Lower lobe of right lung (tissue), 2 donors: ENCODE data around the gene GAPDHS. TPM values are rescaled to one million over a fixed set of nuclear protein-coding genes. Genes with fewer than 3 reads are reported as not detected.

Experiments
- ATAC-seq, 2 donors: fragments of 200-7000 bp; cut with Tn5 transposase; one replicate each; pipeline ENCODE4 v1.9.1; 2020 to 2022; ENCODE audit warnings: mild to moderate bottlenecking in 2 of 2, moderate library complexity in 2 of 2
- DNase-seq: peaks from one replicate; pipeline ENCODE4 v3.0.0-alpha.2; 2020
- H3K27ac ChIP-seq: fragments of 200-600 bp; one replicate; pipeline ENCODE4 v1.8.0; 2022
- H3K27me3 ChIP-seq: fragments of 200-600 bp; one replicate; pipeline ENCODE4 v1.8.0; 2022; ENCODE audit warnings: low read depth
- H3K36me3 ChIP-seq: fragments of 200-600 bp; one replicate; pipeline ENCODE4 v1.8.0; 2022; ENCODE audit warnings: mild to moderate bottlenecking
- H3K4me1 ChIP-seq: fragments of 200-600 bp; one replicate; pipeline ENCODE4 v1.8.0; 2022
- H3K4me3 ChIP-seq: fragments of 200-600 bp; one replicate; pipeline ENCODE4 v1.8.0; 2022; ENCODE audit warnings: mild to moderate bottlenecking
- H3K9me3 ChIP-seq: fragments of 200-600 bp; one replicate; pipeline ENCODE4 v1.8.0; 2022
- intact Hi-C: fragments of 100-400 bp; cut with DNase I; formaldehyde crosslinking; loops from one replicate; pipeline ENCODE4 v1.11.0; 2022
- total RNA-seq: library from RNA; stranded (reverse); fragmentation: NEBNext Ultra II Directional; extraction: Animal tissue kit (Norgen Biotek cat#: 25700); gene quantifications from one replicate; pipeline ENCODE4 v1.2.1, GENCODE V29; 2021
- TF ChIP-seq, protein P1 (sequence below): fragments of 200-600 bp; IDR thresholded peaks from one replicate; pipeline ENCODE4 v1.8.0; 2022; ENCODE audit warnings: antibody characterized with exemption, mild to moderate bottlenecking
- donor health status: DM: no; HTN: yes; CAD: no; lungs with severe emphysema.

Gene GAPDHS
- total RNA-seq, 1 donor from 2014 or later: not detected

DNA sequence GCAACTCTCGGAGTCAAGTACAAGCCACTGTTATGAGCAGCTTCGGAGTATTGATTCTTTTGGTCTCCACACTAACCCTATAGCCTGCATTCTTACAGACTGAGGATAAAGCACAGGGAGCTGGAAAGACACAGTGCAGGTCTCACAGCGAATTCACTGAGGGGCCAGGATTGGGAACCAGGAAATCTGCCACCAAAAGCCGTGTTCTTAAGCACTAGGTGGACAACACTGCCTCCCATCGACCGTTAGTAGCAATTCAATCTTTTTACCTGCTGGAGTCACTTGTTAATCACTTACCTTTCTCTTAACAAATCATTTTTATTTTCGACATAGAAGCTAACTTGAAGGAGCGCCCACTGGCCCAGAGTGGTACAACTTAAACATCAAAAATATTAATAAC is 59.0 kb downstream of the GAPDHS start:
- H3K27ac ChIP-seq: no peak overlapping the region
- ATAC-seq (peak; percentile 15 to 40), DNase-seq (no peak)
- TF ChIP-seq, protein P1, sequence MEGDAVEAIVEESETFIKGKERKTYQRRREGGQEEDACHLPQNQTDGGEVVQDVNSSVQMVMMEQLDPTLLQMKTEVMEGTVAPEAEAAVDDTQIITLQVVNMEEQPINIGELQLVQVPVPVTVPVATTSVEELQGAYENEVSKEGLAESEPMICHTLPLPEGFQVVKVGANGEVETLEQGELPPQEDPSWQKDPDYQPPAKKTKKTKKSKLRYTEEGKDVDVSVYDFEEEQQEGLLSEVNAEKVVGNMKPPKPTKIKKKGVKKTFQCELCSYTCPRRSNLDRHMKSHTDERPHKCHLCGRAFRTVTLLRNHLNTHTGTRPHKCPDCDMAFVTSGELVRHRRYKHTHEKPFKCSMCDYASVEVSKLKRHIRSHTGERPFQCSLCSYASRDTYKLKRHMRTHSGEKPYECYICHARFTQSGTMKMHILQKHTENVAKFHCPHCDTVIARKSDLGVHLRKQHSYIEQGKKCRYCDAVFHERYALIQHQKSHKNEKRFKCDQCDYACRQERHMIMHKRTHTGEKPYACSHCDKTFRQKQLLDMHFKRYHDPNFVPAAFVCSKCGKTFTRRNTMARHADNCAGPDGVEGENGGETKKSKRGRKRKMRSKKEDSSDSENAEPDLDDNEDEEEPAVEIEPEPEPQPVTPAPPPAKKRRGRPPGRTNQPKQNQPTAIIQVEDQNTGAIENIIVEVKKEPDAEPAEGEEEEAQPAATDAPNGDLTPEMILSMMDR: peak; percentile 45
- H3K27me3 ChIP-seq: peaks cover 12% of the 10 kb centered on the region
- H3K4me1 ChIP-seq: no peaks in the 10 kb centered on the region
- H3K4me3 ChIP-seq: no peak overlapping the region
- no peaks in the 10 kb centered on the region for H3K36me3 ChIP-seq
- H3K9me3 ChIP-seq: no peaks in the 10 kb centered on the region
- intact Hi-C loops: no loop called here

Other genes with a start within 250 kb of the GAPDHS start
- gene MAG, start 241.3 kb upstream of the GAPDHS start, total RNA-seq: not detected
- 19.1 TPM for gene CD22, start 204.3 kb upstream of the GAPDHS start, total RNA-seq
- gene FFAR1, start 185.6 kb upstream of the GAPDHS start, total RNA-seq: not detected
- not detected for gene FFAR3, start 175.0 kb upstream of the GAPDHS start, total RNA-seq
- not detected for gene GPR42, start 162.4 kb upstream of the GAPDHS start, total RNA-seq
- gene FFAR2, start 85.2 kb upstream of the GAPDHS start, total RNA-seq: 4.7 TPM
- 0.89 TPM for gene KRTDAP, start 43.0 kb upstream of the GAPDHS start, total RNA-seq
- 70.7 TPM for gene DMKN, start 19.8 kb upstream of the GAPDHS start, total RNA-seq
- not detected for gene SBSN, start 5.1 kb upstream of the GAPDHS start, total RNA-seq
- gene TMEM147, start 12.2 kb downstream of the GAPDHS start, total RNA-seq: 81.6 TPM
- gene ATP4A, start 30.2 kb downstream of the GAPDHS start, total RNA-seq: not detected
- gene PMIS2, start 52.7 kb downstream of the GAPDHS start, total RNA-seq: not detected
- gene HAUS5, start 79.3 kb downstream of the GAPDHS start, total RNA-seq: 9.1 TPM
- 56.1 TPM for gene RBM42, start 95.6 kb downstream of the GAPDHS start, total RNA-seq
- 1.1 TPM for gene ETV2, start 108.3 kb downstream of the GAPDHS start, total RNA-seq
- 267 TPM for gene COX6B1, start 114.9 kb downstream of the GAPDHS start, total RNA-seq
- gene UPK1A, start 133.1 kb downstream of the GAPDHS start, total RNA-seq: not detected
- 0.21 TPM for gene ZBTB32, start 171.1 kb downstream of the GAPDHS start, total RNA-seq
- gene KMT2B, start 184.5 kb downstream of the GAPDHS start, total RNA-seq: 37.2 TPM
- 17.1 TPM for gene IGFLR1, start 209.0 kb downstream of the GAPDHS start, total RNA-seq
- gene U2AF1L4, start 212.0 kb downstream of the GAPDHS start, total RNA-seq: 20.3 TPM
- gene PSENEN, start 212.2 kb downstream of the GAPDHS start, total RNA-seq: 60.0 TPM
- gene LIN37, start 215.1 kb downstream of the GAPDHS start, total RNA-seq: 7.2 TPM
- 29.4 TPM for gene HSPB6, start 223.6 kb downstream of the GAPDHS start, total RNA-seq
- gene PROSER3, start 224.7 kb downstream of the GAPDHS start, total RNA-seq: 20.8 TPM
- gene ARHGAP33, start 242.1 kb downstream of the GAPDHS start, total RNA-seq: 13.1 TPM